HCT116 (cell line): ENCODE results near the gene ZDHHC22. TPM values are rescaled to one million over a fixed set of nuclear protein-coding genes. Genes with fewer than 3 reads are reported as not detected.

Experiments
- ATAC-seq: fragments of 200-7000 bp; cut with Tn5 transposase; 2 replicates; pipeline ENCODE4 v1.9.1; 2020; ENCODE audit warnings: mild to moderate bottlenecking, moderate library complexity
- BruUV-seq: library from RNA; stranded (reverse); fragments of 400-500 nt; replicated peaks from 2 replicates; lab custom pipeline; 2021; lab: Mats Ljungman, UMichigan
- CTCF ChIA-PET: fragments of 300-600 bp; sonication (Branson Sonifier 250); formaldehyde crosslinking; loops from one replicate; lab custom pipeline; 2021; ENCODE audit warnings: antibody characterized with exemption; lab: Charles Lee
- POLR2A ChIA-PET: fragments of 300-600, 350-600 bp; sonication (Branson Sonifier 250); formaldehyde crosslinking; loops from one replicate; lab custom pipeline; 2021; ENCODE audit warnings: antibody characterized with exemption; lab: Charles Lee
- RAD21 ChIA-PET, 2 experiments: fragments of 300-600 bp; sonication (Branson Sonifier 250); formaldehyde crosslinking; loops; one replicate each; lab custom pipeline; 2023; ENCODE audit warnings: low total read pairs in 2 of 2; ENCODE audit not compliant: uncharacterized antibody in 2 of 2, unreplicated experiment in 2 of 2, low non-redundant PET in 1 of 2; lab: Charles Lee
- DNase-seq: peaks from one replicate; pipeline ENCODE4 v3.0.0-alpha.2; 2010; ENCODE audit warnings: low read depth, low spot score
- H2AFZ ChIP-seq: fragments of 200-600 bp; shearing (Covaris generic), sonication (generic); 2 replicates; pipeline ENCODE4 v1.6.1; 2017; ENCODE audit warnings: low read depth, mixed run types, mixed read lengths, antibody characterized with exemption, low read length; ENCODE audit not compliant: poor library complexity, severe bottlenecking
- H3K27ac ChIP-seq: 2 replicates; pipeline ENCODE4 v1.5.1; 2012; ENCODE audit warnings: low read depth, low read length
- H3K27me3 ChIP-seq: fragments of 200-600 bp; sonication (generic); 2 replicates; pipeline ENCODE4 v1.6.1; 2016; ENCODE audit warnings: mixed run types, low read length, mixed read lengths; ENCODE audit not compliant: insufficient read depth
- H3K36me3 ChIP-seq, 2 experiments: fragments of 200-500 bp in 1 of 2; fragments of 200-600 bp in 1 of 2; sonication (Bioruptor generic) in 1 of 2; sonication (generic) in 1 of 2; 2 replicates each; pipeline versions ENCODE4 v1.5.1 to v1.6.1; 2014 to 2016; ENCODE audit warnings: low read length in 2 of 2, inconsistent platforms in 1 of 2, mixed read lengths in 1 of 2, mixed run types in 1 of 2; ENCODE audit not compliant: insufficient read depth in 2 of 2, control insufficient read depth in 1 of 2
- H3K4me1 ChIP-seq, 2 experiments: fragments of 200-600 bp in 1 of 2; sonication (generic) in 1 of 2; 2 replicates each; pipeline versions ENCODE4 v1.5.1 to v1.6.1; 2012 to 2017; ENCODE audit warnings: low read length in 2 of 2, inconsistent platforms in 1 of 2, mild to moderate bottlenecking in 1 of 2, mixed read lengths in 1 of 2, mixed run types in 1 of 2, moderate library complexity in 1 of 2; ENCODE audit not compliant: insufficient read depth in 2 of 2, control insufficient read depth in 1 of 2
- H3K4me2 ChIP-seq: fragments of 200-600 bp; sonication (generic); 2 replicates; pipeline ENCODE4 v1.6.1; 2017; ENCODE audit warnings: mixed run types, low read length, mixed read lengths
- H3K4me3 ChIP-seq, 2 experiments: fragments of 200-600 bp in 1 of 2; sonication (generic) in 1 of 2; replicated peaks in 1 of 2; 2 replicates each; pipeline ENCODE4 v1.5.1; 2011 to 2016; ENCODE audit warnings: low read length in 2 of 2, control low read depth in 1 of 2, low read depth in 1 of 2, mild to moderate bottlenecking in 1 of 2, mixed read lengths in 1 of 2, mixed run types in 1 of 2
- H3K79me2 ChIP-seq: fragments of 200-600 bp; sonication (generic); 2 replicates; pipeline ENCODE4 v1.6.1; 2017; ENCODE audit warnings: mild to moderate bottlenecking, mixed run types, low read length, moderate library complexity, mixed read lengths; ENCODE audit not compliant: insufficient read depth
- H3K9ac ChIP-seq: fragments of 200-600 bp; sonication (generic); 2 replicates; pipeline ENCODE4 v1.6.1; 2016; ENCODE audit warnings: low read length, mixed read lengths
- H3K9me2 ChIP-seq: fragments of 200-600 bp; sonication (generic), shearing (Covaris generic); 2 replicates; pipeline ENCODE4 v1.6.1; 2017; ENCODE audit warnings: mixed run types, mild to moderate bottlenecking, moderate library complexity; ENCODE audit not compliant: insufficient read depth
- H3K9me3 ChIP-seq, 2 experiments: fragments of 200-500 bp in 1 of 2; fragments of 200-600 bp in 1 of 2; sonication (Bioruptor generic) in 1 of 2; sonication (generic) in 1 of 2; 2 replicates each; pipeline ENCODE4 v1.6.1; 2014 to 2017; ENCODE audit warnings: low read length in 2 of 2, mixed read lengths in 2 of 2, inconsistent platforms in 1 of 2, low read depth in 1 of 2, mild to moderate bottlenecking in 1 of 2, mixed run types in 1 of 2, moderate library complexity in 1 of 2; ENCODE audit not compliant: control insufficient read depth in 1 of 2, insufficient read depth in 1 of 2
- H4K20me1 ChIP-seq: fragments of 200-600 bp; sonication (generic), shearing (Covaris generic); 2 replicates; pipeline ENCODE4 v1.6.1; 2017; ENCODE audit warnings: mixed run types, mild to moderate bottlenecking, moderate library complexity; ENCODE audit not compliant: insufficient read depth
- CBX3 ChIP-seq: IDR thresholded peaks from 2 replicates; pipeline ENCODE4 v1.6.1; 2012; ENCODE audit warnings: low read depth
- CEBPB ChIP-seq: IDR thresholded peaks from 2 replicates; pipeline ENCODE4 v1.6.1; 2012; ENCODE audit warnings: low read depth
- ELF1 ChIP-seq: IDR thresholded peaks from 2 replicates; pipeline ENCODE4 v1.6.1; 2012; ENCODE audit warnings: low read depth, borderline replicate concordance
- EZH2 ChIP-seq: fragments of 200-600 bp; sonication (generic); IDR thresholded peaks from 2 replicates; pipeline ENCODE4 v1.6.1; 2017; ENCODE audit warnings: antibody characterized with exemption, mixed run types
- EZH2phosphoT487 ChIP-seq: fragments of 200-600 bp; IDR thresholded peaks from 2 replicates; pipeline ENCODE4 v1.6.1; 2018; ENCODE audit warnings: antibody characterized with exemption, borderline replicate concordance
- POLR2A ChIP-seq: IDR thresholded peaks from 2 replicates; pipeline ENCODE4 v1.7.0; 2011; ENCODE audit warnings: borderline replicate concordance; ENCODE audit not compliant: insufficient read depth, insufficient read length; ENCODE audit errors: extremely low read depth
- POLR2AphosphoS5 ChIP-seq: IDR thresholded peaks from 2 replicates; pipeline ENCODE4 v1.6.1; 2011; ENCODE audit warnings: mild to moderate bottlenecking, low read depth, low read length, moderate library complexity
- RAD21 ChIP-seq: IDR thresholded peaks from 2 replicates; pipeline ENCODE4 v1.6.1; 2012; ENCODE audit warnings: low read depth, mild to moderate bottlenecking
- REST ChIP-seq: IDR thresholded peaks from 2 replicates; pipeline ENCODE4 v1.6.1; 2012; ENCODE audit warnings: low read depth
- SRF ChIP-seq: IDR thresholded peaks from 2 replicates; pipeline ENCODE4 v1.6.1; 2012; ENCODE audit warnings: low read depth
- YY1 ChIP-seq: IDR thresholded peaks from 2 replicates; pipeline ENCODE4 v1.6.1; 2011; ENCODE audit warnings: low read length, low read depth, moderate library complexity, mild to moderate bottlenecking; ENCODE audit not compliant: insufficient replicate concordance; ENCODE audit errors: extremely low read depth
- ZNF274 ChIP-seq: fragments of 200-500 bp; sonication (Bioruptor generic); IDR thresholded peaks from 2 replicates; pipeline ENCODE4 v1.6.1; 2014; ENCODE audit warnings: mild to moderate bottlenecking, low read depth, low read length, inconsistent platforms
- intact Hi-C: fragments of 100-400 bp; cut with micrococcal nuclease; formaldehyde crosslinking; loops from 2 replicates; pipeline ENCODE4 v1.10.0; 2022
- total RNA-seq: library from RNA; stranded (reverse); gene quantifications from one replicate; pipeline ENCODE4 v1.2.1, GENCODE V29; 2021; ENCODE audit not compliant: unreplicated experiment

ZDHHC22 gene
- total RNA-seq, 1 experiment from 2014 or later = 0.10 TPM

GRCh38 chr14:77158882-77159255 is 17.3 kb upstream of the ZDHHC22 start:
- H3K9me2 ChIP-seq = no peaks in the 10 kb centered on the region
- no peak for DNase-seq
- TF ChIP-seq EZH2 = no peak
- no peak for TF ChIP-seq REST
- no peak for TF ChIP-seq CEBPB
- TF ChIP-seq SRF = no peak
- no peak for TF ChIP-seq POLR2AphosphoS5
- no peak for TF ChIP-seq POLR2A
- no peak for TF ChIP-seq ELF1
- TF ChIP-seq EZH2phosphoT487 = no peak
- no peak for TF ChIP-seq RAD21
- no peak for TF ChIP-seq CBX3
- no peak for TF ChIP-seq YY1
- no peak for TF ChIP-seq ZNF274
- H3K9me3 ChIP-seq = no peaks in the 10 kb centered on the region
- H3K79me2 ChIP-seq = no peaks in the 10 kb centered on the region
- ChIA-PET CTCF (no interaction called here), RAD21 (no interaction called here), POLR2A (no interaction called here)
- no peaks in the 10 kb centered on the region for H3K36me3 ChIP-seq
- ATAC-seq = no peak
- H3K27ac ChIP-seq = no peak overlapping the region
- H4K20me1 ChIP-seq = no peaks in the 10 kb centered on the region
- peaks cover 9 to 16% of the 10 kb centered on the region in 2 experiments; a peak in 3 of 4 replicates for H3K4me1 ChIP-seq
- intact Hi-C loops = no loop called here
- no peaks in the 10 kb centered on the region for H3K27me3 ChIP-seq
- H3K4me2 ChIP-seq = peak overlapping the region; percentile 47
- no peak overlapping the region for H3K4me3 ChIP-seq
- no TSS peak for BruUV-seq
- peak overlapping the region; percentile 61 for H2AFZ ChIP-seq
- no peak overlapping the region for H3K9ac ChIP-seq
